K562 (cell line): ENCODE measurements around the gene KLF13. TPM values are rescaled to one million over a fixed set of nuclear protein-coding genes. Genes with fewer than 3 reads are reported as not detected.

ENCODE experiments used
- ATAC-seq: fragments of 200-7000 bp; cut with Tn5 transposase; 3 replicates; pipeline ENCODE4 v1.9.1; 2020; ENCODE audit warnings: moderate library complexity
- BruUV-seq: library from RNA; stranded (reverse); fragments of 400-500 nt; replicated peaks from 2 replicates; lab custom pipeline; 2021; lab: Mats Ljungman, UMichigan
- CTCF ChIA-PET: fragments of 300-600 bp; formaldehyde crosslinking; extraction: SDS; loops from one replicate; lab custom pipeline; 2021; ENCODE audit warnings: low intra/inter-chr PET ratio; lab: Yijun Ruan, JAX
- POLR2A ChIA-PET: fragments of 300-600, 350-650 bp; sonication (Branson Sonifier 250); formaldehyde crosslinking; extraction: SDS; loops from one replicate; lab custom pipeline; 2021; ENCODE audit warnings: antibody characterized with exemption, inconsistent platforms; lab: Yijun Ruan, JAX
- DNase-seq, 4 experiments: peaks; one replicate each; pipeline versions ENCODE4 v3.0.0 to v3.0.0-alpha.2; 2011 to 2018; ENCODE audit warnings: low spot score in 3 of 4, mixed read lengths in 3 of 4; ENCODE audit errors: extremely low read depth in 1 of 4
- FAIRE-seq: peaks from 2 replicates; lab custom pipeline; 2011; peaks lifted over from hg19 to GRCh38; lab: Jason Lieb, UNC
- H2AFZ ChIP-seq: 2 replicates; pipeline ENCODE4 v1.6.0; 2011; ENCODE audit warnings: low read depth, low read length, control low read depth, inconsistent platforms
- H3K27ac ChIP-seq: fragments of 200-600 bp; 3 replicates; pipeline ENCODE4 v1.8.0; 2011; ENCODE audit warnings: low read depth, mild to moderate bottlenecking, control low read depth, inconsistent platforms, low read length, moderate library complexity, mixed read lengths; ENCODE audit errors: extremely low read depth
- H3K27me3 ChIP-seq, 2 experiments: fragments of 300-600 bp in 1 of 2; 2 replicates in 1 of 2; 3 replicates in 1 of 2; pipeline versions ENCODE4 v1.6.0 to v1.8.0; 2011; ENCODE audit warnings: inconsistent platforms in 2 of 2, low read length in 2 of 2, mild to moderate bottlenecking in 1 of 2, mixed read lengths in 1 of 2, moderate library complexity in 1 of 2; ENCODE audit not compliant: control insufficient read depth in 2 of 2, insufficient read depth in 2 of 2
- H3K36me3 ChIP-seq: fragments of 300-600 bp; 3 replicates; pipeline ENCODE4 v1.8.0; 2011; ENCODE audit warnings: mild to moderate bottlenecking, low read length, inconsistent platforms; ENCODE audit not compliant: control insufficient read depth, insufficient read depth
- H3K4me1 ChIP-seq, 2 experiments: fragments of 200-600 bp in 1 of 2; replicated peaks in 1 of 2; 2 replicates in 1 of 2; 3 replicates in 1 of 2; pipeline versions ENCODE4 v1.5.1 to v1.8.0; 2011; ENCODE audit warnings: inconsistent platforms in 2 of 2, low read length in 2 of 2, mild to moderate bottlenecking in 1 of 2, mixed read lengths in 1 of 2, moderate library complexity in 1 of 2; ENCODE audit not compliant: control insufficient read depth in 2 of 2, insufficient read depth in 2 of 2
- H3K4me2 ChIP-seq: 2 replicates; pipeline ENCODE4 v1.6.1; 2011; ENCODE audit warnings: low read length, control low read depth, inconsistent platforms, mixed read lengths; ENCODE audit not compliant: insufficient read depth
- H3K4me3 ChIP-seq: fragments of 200-600 bp; sonication (generic), shearing (Covaris generic); 2 replicates; pipeline ENCODE4 v1.5.1; 2016; ENCODE audit warnings: control low read depth, inconsistent platforms
- H3K79me2 ChIP-seq: fragments of 200-600 bp; 3 replicates; pipeline ENCODE4 v1.8.0; 2011; ENCODE audit warnings: low read length, inconsistent platforms; ENCODE audit not compliant: control insufficient read depth, insufficient read depth
- H3K9ac ChIP-seq, 2 experiments: 2 replicates each; pipeline versions ENCODE4 v1.6.0 to v1.6.1; 2011; ENCODE audit warnings: low read depth in 2 of 2, low read length in 2 of 2, control low read depth in 1 of 2, inconsistent platforms in 1 of 2, mild to moderate bottlenecking in 1 of 2, mixed read lengths in 1 of 2; ENCODE audit not compliant: insufficient read depth in 1 of 2
- H3K9me1 ChIP-seq: one replicate; pipeline ENCODE4 v1.6.0; 2011; ENCODE audit warnings: inconsistent platforms, mild to moderate bottlenecking, low read length, moderate library complexity; ENCODE audit not compliant: control insufficient read depth, insufficient read depth
- H3K9me3 ChIP-seq: replicated peaks from 2 replicates; pipeline ENCODE4 v1.5.1; 2011; ENCODE audit warnings: low read depth, low read length, inconsistent platforms; ENCODE audit not compliant: control insufficient read depth, insufficient read depth
- H4K20me1 ChIP-seq: replicated peaks from 2 replicates; pipeline ENCODE4 v1.6.1; 2011; ENCODE audit warnings: low read length, inconsistent platforms, mixed read lengths; ENCODE audit not compliant: control insufficient read depth, insufficient read depth
- GATAD2B ChIP-seq: fragments of 450-650 bp; IDR thresholded peaks from 2 replicates; pipeline ENCODE4 v1.6.1; 2017; ENCODE audit warnings: mild to moderate bottlenecking, borderline replicate concordance
- HMG20A ChIP-seq: fragments of 450-650 bp; formaldehyde crosslinking; conservative IDR thresholded peaks from 2 replicates; pipeline ENCODE4 v1.4.0; 2020; ENCODE audit warnings: mild to moderate bottlenecking, mixed read lengths
- KLF10 ChIP-seq: fragments of 250-450 bp; sonication (Bioruptor Pico); IDR thresholded peaks from 2 replicates; pipeline ENCODE4 v1.6.1; 2021; ENCODE audit warnings: matching md5 sums
- LARP7 ChIP-seq: fragments of 450-650 bp; IDR thresholded peaks from 2 replicates; pipeline ENCODE4 v1.6.1; 2016
- POLR2H ChIP-seq: IDR thresholded peaks from 2 replicates; pipeline ENCODE4 v1.6.1; 2016; ENCODE audit warnings: missing genetic modification characterization, low read depth, mild to moderate bottlenecking, control low read depth, missing compliant biosample characterization, moderate library complexity
- RB1 ChIP-seq: fragments of 450-650 bp; IDR thresholded peaks from 2 replicates; pipeline ENCODE4 v1.6.1; 2017; ENCODE audit warnings: low read depth, mild to moderate bottlenecking
- ZFP36 ChIP-seq: fragments of 150-350 bp; IDR thresholded peaks from 2 replicates; pipeline ENCODE4 v1.6.1; 2018; ENCODE audit warnings: low read length, low read depth; ENCODE audit not compliant: partially characterized antibody
- ZNF75A ChIP-seq: fragments of 450-650 bp; formaldehyde crosslinking; IDR thresholded peaks from 2 replicates; pipeline ENCODE4 v1.4.0; 2020; ENCODE audit warnings: mild to moderate bottlenecking
- WGBS: fragments of 100-300 bp; shearing (Covaris generic); methylation state at CpG from one replicate; pipeline ENCODE4 v1.1.6; 2016; ENCODE audit warnings: low coverage, mixed read lengths; ENCODE audit not compliant: insufficient coverage; ENCODE audit errors: missing lambda C conversion rate; 5-methylcytosine and 5-hydroxymethylcytosine counted together
- in situ Hi-C: fragments of 300-500 bp; cut with MboI; formaldehyde crosslinking; loops from 4 replicates; pipeline ENCODE4 v1.15.0; 2018; ENCODE audit warnings: inconsistent platforms, mixed read lengths
- intact Hi-C: fragments of 100-400 bp; cut with micrococcal nuclease; formaldehyde crosslinking; loops from 2 replicates; pipeline ENCODE4 v1.14.2; 2022
- polyA plus RNA-seq, 8 experiments: library from polyadenylated mRNA; depleted of rRNA in 4 of 8; stranded (reverse) in 5 of 8; unstranded in 3 of 8; fragments of >200 nt; fragmentation: Nextera tagmentation in 2 of 8; fragmentation: Illumina TruSeq in 1 of 8; extraction: Ambion mirVana in 2 of 8; extraction: Trizol in 1 of 8; gene quantifications; 2 replicates each; pipeline versions ENCODE4 v1.2.1 to v1.2.3, GENCODE V29; 2011 to 2014; ENCODE audit warnings: inconsistent platforms in 1 of 8, missing spikeins in 1 of 8
- total RNA-seq, 7 experiments: library from RNA; depleted of rRNA in 6 of 7; stranded (reverse); fragments of >200 nt in 6 of 7; fragmentation: Illumina TruSeq in 2 of 7; extraction: Trizol in 2 of 7; gene quantifications; 2 replicates each; pipeline versions ENCODE4 v1.2.1 to v1.2.3, GENCODE V29; 2011 to 2021; ENCODE audit warnings: low replicate concordance in 1 of 7
- TF ChIP-seq, protein P1 (sequence below): fragments of 450-650 bp; IDR thresholded peaks from 2 replicates; pipeline ENCODE4 v1.7.0; 2016; ENCODE audit warnings: borderline replicate concordance
- TF ChIP-seq, protein P2 (sequence below): IDR thresholded peaks from 2 replicates; pipeline ENCODE4 v1.6.1; 2014; ENCODE audit warnings: antibody characterized with exemption
- TF ChIP-seq, protein P3 (sequence below): fragments of 450-650 bp; IDR thresholded peaks from 2 replicates; pipeline ENCODE4 v1.6.1; 2016; ENCODE audit warnings: missing biosample characterization, missing genetic modification characterization
- TF ChIP-seq, protein P4 (sequence below): IDR thresholded peaks from 2 replicates; pipeline ENCODE4 v1.6.1; 2012; ENCODE audit warnings: low read depth, low read length, improper control_type of control experiment, borderline replicate concordance
- TF ChIP-seq, protein P5 (sequence below): fragments of 450-650 bp; IDR thresholded peaks from 2 replicates; pipeline ENCODE4 v1.6.1; 2016; ENCODE audit warnings: mild to moderate bottlenecking

The KLF13 gene
- total and polyA plus RNA-seq, 9 of the 15 experiments (the other 6 are each of a cell fraction or from before 2014, with no cell fraction given), result 1.8 to 10.5 (median 4.8) TPM

DNA sequence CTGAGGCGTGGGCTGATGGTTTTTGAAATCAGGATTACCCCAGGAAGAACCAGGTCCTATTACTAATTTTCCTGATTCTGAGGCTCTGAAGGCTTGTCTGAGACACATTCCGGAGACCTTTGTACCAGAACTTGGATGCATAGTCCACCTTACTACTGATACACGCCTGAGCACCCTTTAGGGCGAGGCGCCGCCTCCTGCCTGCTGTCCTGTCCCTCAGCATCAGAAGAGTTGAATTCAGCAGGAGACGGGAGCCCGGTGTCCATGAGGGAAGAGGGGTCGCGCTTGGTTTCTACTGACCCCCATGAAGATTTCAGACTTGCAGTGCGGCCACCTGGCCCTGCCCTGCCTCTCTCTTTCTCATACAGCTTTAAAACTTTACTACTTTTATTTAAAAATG, 49.9 kb downstream of the KLF13 start:
- TF ChIP-seq POLR2H (tag), result no peak
- TF ChIP-seq, protein P1, sequence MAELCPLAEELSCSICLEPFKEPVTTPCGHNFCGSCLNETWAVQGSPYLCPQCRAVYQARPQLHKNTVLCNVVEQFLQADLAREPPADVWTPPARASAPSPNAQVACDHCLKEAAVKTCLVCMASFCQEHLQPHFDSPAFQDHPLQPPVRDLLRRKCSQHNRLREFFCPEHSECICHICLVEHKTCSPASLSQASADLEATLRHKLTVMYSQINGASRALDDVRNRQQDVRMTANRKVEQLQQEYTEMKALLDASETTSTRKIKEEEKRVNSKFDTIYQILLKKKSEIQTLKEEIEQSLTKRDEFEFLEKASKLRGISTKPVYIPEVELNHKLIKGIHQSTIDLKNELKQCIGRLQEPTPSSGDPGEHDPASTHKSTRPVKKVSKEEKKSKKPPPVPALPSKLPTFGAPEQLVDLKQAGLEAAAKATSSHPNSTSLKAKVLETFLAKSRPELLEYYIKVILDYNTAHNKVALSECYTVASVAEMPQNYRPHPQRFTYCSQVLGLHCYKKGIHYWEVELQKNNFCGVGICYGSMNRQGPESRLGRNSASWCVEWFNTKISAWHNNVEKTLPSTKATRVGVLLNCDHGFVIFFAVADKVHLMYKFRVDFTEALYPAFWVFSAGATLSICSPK, result no peak
- TF ChIP-seq, protein P2, sequence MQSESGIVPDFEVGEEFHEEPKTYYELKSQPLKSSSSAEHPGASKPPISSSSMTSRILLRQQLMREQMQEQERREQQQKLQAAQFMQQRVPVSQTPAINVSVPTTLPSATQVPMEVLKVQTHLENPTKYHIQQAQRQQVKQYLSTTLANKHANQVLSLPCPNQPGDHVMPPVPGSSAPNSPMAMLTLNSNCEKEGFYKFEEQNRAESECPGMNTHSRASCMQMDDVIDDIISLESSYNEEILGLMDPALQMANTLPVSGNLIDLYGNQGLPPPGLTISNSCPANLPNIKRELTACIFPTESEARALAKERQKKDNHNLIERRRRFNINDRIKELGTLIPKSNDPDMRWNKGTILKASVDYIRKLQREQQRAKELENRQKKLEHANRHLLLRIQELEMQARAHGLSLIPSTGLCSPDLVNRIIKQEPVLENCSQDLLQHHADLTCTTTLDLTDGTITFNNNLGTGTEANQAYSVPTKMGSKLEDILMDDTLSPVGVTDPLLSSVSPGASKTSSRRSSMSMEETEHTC, result no peak
- TF ChIP-seq, protein P3, sequence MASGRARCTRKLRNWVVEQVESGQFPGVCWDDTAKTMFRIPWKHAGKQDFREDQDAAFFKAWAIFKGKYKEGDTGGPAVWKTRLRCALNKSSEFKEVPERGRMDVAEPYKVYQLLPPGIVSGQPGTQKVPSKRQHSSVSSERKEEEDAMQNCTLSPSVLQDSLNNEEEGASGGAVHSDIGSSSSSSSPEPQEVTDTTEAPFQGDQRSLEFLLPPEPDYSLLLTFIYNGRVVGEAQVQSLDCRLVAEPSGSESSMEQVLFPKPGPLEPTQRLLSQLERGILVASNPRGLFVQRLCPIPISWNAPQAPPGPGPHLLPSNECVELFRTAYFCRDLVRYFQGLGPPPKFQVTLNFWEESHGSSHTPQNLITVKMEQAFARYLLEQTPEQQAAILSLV (tag), result no peak
- TF ChIP-seq, protein P4, sequence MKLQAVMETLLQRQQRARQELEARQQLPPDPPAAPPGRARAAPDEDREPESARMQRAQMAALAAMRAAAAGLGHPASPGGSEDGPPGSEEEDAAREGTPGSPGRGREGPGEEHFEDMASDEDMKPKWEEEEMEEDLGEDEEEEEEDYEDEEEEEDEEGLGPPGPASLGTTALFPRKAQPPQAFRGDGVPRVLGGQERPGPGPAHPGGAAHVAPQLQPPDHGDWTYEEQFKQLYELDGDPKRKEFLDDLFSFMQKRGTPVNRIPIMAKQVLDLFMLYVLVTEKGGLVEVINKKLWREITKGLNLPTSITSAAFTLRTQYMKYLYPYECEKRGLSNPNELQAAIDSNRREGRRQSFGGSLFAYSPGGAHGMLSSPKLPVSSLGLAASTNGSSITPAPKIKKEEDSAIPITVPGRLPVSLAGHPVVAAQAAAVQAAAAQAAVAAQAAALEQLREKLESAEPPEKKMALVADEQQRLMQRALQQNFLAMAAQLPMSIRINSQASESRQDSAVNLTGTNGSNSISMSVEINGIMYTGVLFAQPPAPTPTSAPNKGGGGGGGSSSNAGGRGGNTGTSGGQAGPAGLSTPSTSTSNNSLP, result no peak
- TF ChIP-seq, protein P5, sequence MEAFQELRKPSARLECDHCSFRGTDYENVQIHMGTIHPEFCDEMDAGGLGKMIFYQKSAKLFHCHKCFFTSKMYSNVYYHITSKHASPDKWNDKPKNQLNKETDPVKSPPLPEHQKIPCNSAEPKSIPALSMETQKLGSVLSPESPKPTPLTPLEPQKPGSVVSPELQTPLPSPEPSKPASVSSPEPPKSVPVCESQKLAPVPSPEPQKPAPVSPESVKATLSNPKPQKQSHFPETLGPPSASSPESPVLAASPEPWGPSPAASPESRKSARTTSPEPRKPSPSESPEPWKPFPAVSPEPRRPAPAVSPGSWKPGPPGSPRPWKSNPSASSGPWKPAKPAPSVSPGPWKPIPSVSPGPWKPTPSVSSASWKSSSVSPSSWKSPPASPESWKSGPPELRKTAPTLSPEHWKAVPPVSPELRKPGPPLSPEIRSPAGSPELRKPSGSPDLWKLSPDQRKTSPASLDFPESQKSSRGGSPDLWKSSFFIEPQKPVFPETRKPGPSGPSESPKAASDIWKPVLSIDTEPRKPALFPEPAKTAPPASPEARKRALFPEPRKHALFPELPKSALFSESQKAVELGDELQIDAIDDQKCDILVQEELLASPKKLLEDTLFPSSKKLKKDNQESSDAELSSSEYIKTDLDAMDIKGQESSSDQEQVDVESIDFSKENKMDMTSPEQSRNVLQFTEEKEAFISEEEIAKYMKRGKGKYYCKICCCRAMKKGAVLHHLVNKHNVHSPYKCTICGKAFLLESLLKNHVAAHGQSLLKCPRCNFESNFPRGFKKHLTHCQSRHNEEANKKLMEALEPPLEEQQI, result no peak
- TF ChIP-seq ZFP36, result no peak
- TF ChIP-seq KLF10 (CRISPR knock-in tag), result no peak
- TF ChIP-seq ZNF75A (CRISPR knock-in tag), result no peak
- no peak for TF ChIP-seq LARP7
- no peak for TF ChIP-seq GATAD2B
- TF ChIP-seq RB1, result no peak
- no peak for TF ChIP-seq HMG20A (CRISPR knock-in tag)
- TF ChIP-seq, all 486 proteins: peak for 0

More for the DNA sequence above, 49.9 kb downstream of the KLF13 start:
- no peak for DNase-seq
- no peak for ATAC-seq
- Histone ChIP-seq H3K9me3 (no peaks in the 10 kb centered on the region), H3K9ac (no peak overlapping the region), H3K9me1 (no peaks in the 10 kb centered on the region), H3K27ac (no peak overlapping the region), H3K79me2 (no peaks in the 10 kb centered on the region), H3K4me1 (peaks cover 0 to 12% of the 10 kb centered on the region in 2 experiments; a peak in 2 of 5 replicates), H2AFZ (no peak overlapping the region), H3K27me3 (no peaks in the 10 kb centered on the region; a peak in 1 of 5 replicates), H3K4me2 (no peak overlapping the region), H4K20me1 (no peaks in the 10 kb centered on the region; the same call in 1 of the 2 replicates), H3K4me3 (no peak overlapping the region), H3K36me3 (no peaks in the 10 kb centered on the region)
- in situ Hi-C loops (no loop called here), intact Hi-C loops (no loop called here)
- 48% methylated on average over 10 of the region's 11 CpGs for WGBS
- ChIA-PET CTCF (no interaction called here), POLR2A (no interaction called here)
- BruUV-seq, result no TSS peak
- FAIRE-seq, result no peak
